HEK293 (cell line): ENCODE data around the gene EPHA4.

Source experiments
- CTCF ChIA-PET: fragments of 350-600 bp; formaldehyde crosslinking; extraction: SDS; loops from one replicate; lab custom pipeline; 2021; ENCODE audit warnings: antibody characterized with exemption; lab: Yijun Ruan, JAX
- POLR2A ChIA-PET: fragments of 300-600 bp; formaldehyde crosslinking; extraction: SDS; loops from one replicate; lab custom pipeline; 2020; ENCODE audit warnings: antibody characterized with exemption, inconsistent platforms; lab: Yijun Ruan, JAX
- H3K27ac ChIP-seq: fragments of 200-500 bp; sonication (Bioruptor generic); 2 replicates; pipeline ENCODE4 v1.5.1; 2014; ENCODE audit warnings: low read depth, low read length, control low read depth, inconsistent platforms; ENCODE audit errors: extremely low read depth
- H3K36me3 ChIP-seq, 2 experiments: fragments of 200-500 bp in 1 of 2; sonication (Bioruptor generic) in 1 of 2; 1 replicate in 1 of 2; 2 replicates in 1 of 2; pipeline ENCODE4 v1.5.1; 2014 to 2017; ENCODE audit warnings: inconsistent platforms in 2 of 2, low read length in 2 of 2; ENCODE audit not compliant: control insufficient read depth in 2 of 2, insufficient read depth in 1 of 2
- H3K4me1 ChIP-seq: fragments of 200-500 bp; sonication (Bioruptor generic); 2 replicates; pipeline ENCODE4 v1.5.1; 2014; ENCODE audit warnings: mild to moderate bottlenecking, low read length, inconsistent platforms; ENCODE audit not compliant: control insufficient read depth, insufficient read depth
- H3K4me3 ChIP-seq: 2 replicates; pipeline ENCODE4 v1.5.1; 2011; ENCODE audit warnings: low read depth, mild to moderate bottlenecking, control low read depth, low read length, moderate library complexity
- H3K9me3 ChIP-seq: fragments of 200-500 bp; sonication (Bioruptor generic); 2 replicates; pipeline ENCODE4 v1.5.1; 2014; ENCODE audit warnings: low read depth, low read length, inconsistent platforms; ENCODE audit not compliant: control insufficient read depth, insufficient read depth
- BCL11A ChIP-seq: fragments of 450-650 bp; formaldehyde crosslinking; IDR thresholded peaks from 2 replicates; pipeline ENCODE4 v1.5.1; 2016; ENCODE audit warnings: low read depth, missing biosample characterization, missing genetic modification characterization
- CTCF ChIP-seq: fragments of 450-650 bp; formaldehyde crosslinking; IDR thresholded peaks from 2 replicates; pipeline ENCODE4 v1.5.1; 2016; ENCODE audit warnings: missing biosample characterization, missing genetic modification characterization
- HIC1 ChIP-seq: fragments of 450-650 bp; formaldehyde crosslinking; IDR thresholded peaks from 2 replicates; pipeline ENCODE4 v1.5.1; 2016; ENCODE audit warnings: missing biosample characterization, missing genetic modification characterization
- KLF10 ChIP-seq: fragments of 450-650 bp; IDR thresholded peaks from 2 replicates; pipeline ENCODE4 v1.5.1; 2018; ENCODE audit warnings: missing biosample characterization, mild to moderate bottlenecking, missing genetic modification characterization
- KLF16 ChIP-seq: fragments of 450-650 bp; formaldehyde crosslinking; IDR thresholded peaks from 2 replicates; pipeline ENCODE4 v1.5.1; 2017; ENCODE audit warnings: missing biosample characterization, missing genetic modification characterization
- OVOL3 ChIP-seq: fragments of 450-650 bp; formaldehyde crosslinking; IDR thresholded peaks from 2 replicates; pipeline ENCODE4 v1.5.1; 2016; ENCODE audit warnings: missing biosample characterization, missing genetic modification characterization
- SP7 ChIP-seq: fragments of 450-650 bp; formaldehyde crosslinking; IDR thresholded peaks from 2 replicates; pipeline ENCODE4 v1.5.1; 2016; ENCODE audit warnings: missing biosample characterization, missing genetic modification characterization
- TCF7L2 ChIP-seq: IDR thresholded peaks from 2 replicates; pipeline ENCODE4 v1.6.1; 2011; ENCODE audit warnings: low read depth, mild to moderate bottlenecking, inconsistent platforms, low read length, moderate library complexity, borderline replicate concordance
- TRIM28 ChIP-seq: IDR thresholded peaks from 2 replicates; pipeline ENCODE4 v1.6.1; 2011; ENCODE audit warnings: low read length, control low read depth, borderline replicate concordance
- WT1 ChIP-seq: fragments of 450-650 bp; formaldehyde crosslinking; IDR thresholded peaks from 2 replicates; pipeline ENCODE4 v1.5.1; 2016; ENCODE audit warnings: missing biosample characterization, missing genetic modification characterization
- ZBTB17 ChIP-seq: fragments of 450-650 bp; formaldehyde crosslinking; IDR thresholded peaks from 2 replicates; pipeline ENCODE4 v1.5.1; 2016; ENCODE audit warnings: missing biosample characterization, missing genetic modification characterization
- ZBTB8A ChIP-seq: fragments of 450-650 bp; formaldehyde crosslinking; IDR thresholded peaks from 2 replicates; pipeline ENCODE4 v1.5.1; 2016; ENCODE audit warnings: missing biosample characterization, missing genetic modification characterization
- ZNF157 ChIP-seq: fragments of 450-650 bp; formaldehyde crosslinking; IDR thresholded peaks from 2 replicates; pipeline ENCODE4 v1.5.1; 2016; ENCODE audit warnings: missing biosample characterization, missing genetic modification characterization
- ZNF266 ChIP-seq: fragments of 450-650 bp; formaldehyde crosslinking; IDR thresholded peaks from 2 replicates; pipeline ENCODE4 v1.5.1; 2016; ENCODE audit warnings: missing biosample characterization, missing genetic modification characterization, low read depth
- ZNF311 ChIP-seq: fragments of 450-650 bp; formaldehyde crosslinking; IDR thresholded peaks from 2 replicates; pipeline ENCODE4 v1.5.1; 2017; ENCODE audit warnings: missing biosample characterization, missing genetic modification characterization, borderline replicate concordance
- ZNF521 ChIP-seq: fragments of 450-650 bp; formaldehyde crosslinking; IDR thresholded peaks from 2 replicates; pipeline ENCODE4 v1.5.1; 2017; ENCODE audit warnings: missing biosample characterization, mild to moderate bottlenecking, missing genetic modification characterization
- ZNF600 ChIP-seq: fragments of 450-650 bp; formaldehyde crosslinking; IDR thresholded peaks from 2 replicates; pipeline ENCODE4 v1.5.1; 2016; ENCODE audit warnings: missing biosample characterization, missing genetic modification characterization
- ZNF610 ChIP-seq: fragments of 450-650 bp; formaldehyde crosslinking; IDR thresholded peaks from 2 replicates; pipeline ENCODE4 v1.5.1; 2016; ENCODE audit warnings: missing biosample characterization, missing genetic modification characterization, borderline replicate concordance
- ZNF626 ChIP-seq: fragments of 450-650 bp; sonication (Bioruptor Pico); formaldehyde crosslinking; IDR thresholded peaks from 2 replicates; pipeline ENCODE4 v1.5.1; 2018; ENCODE audit warnings: missing biosample characterization, missing genetic modification characterization, inconsistent platforms
- ZNF664 ChIP-seq: fragments of 450-650 bp; formaldehyde crosslinking; IDR thresholded peaks from 2 replicates; pipeline ENCODE4 v1.5.1; 2016; ENCODE audit warnings: missing biosample characterization, missing genetic modification characterization
- ZNF792 ChIP-seq: fragments of 450-650 bp; formaldehyde crosslinking; IDR thresholded peaks from 2 replicates; pipeline ENCODE4 v1.5.1; 2016; ENCODE audit warnings: missing biosample characterization, missing genetic modification characterization
- ZNF843 ChIP-seq: fragments of 450-650 bp; formaldehyde crosslinking; IDR thresholded peaks from 2 replicates; pipeline ENCODE4 v1.5.1; 2016; ENCODE audit warnings: missing biosample characterization, missing genetic modification characterization
- TF ChIP-seq, protein P1 (sequence below): fragments of 450-650 bp; IDR thresholded peaks from 2 replicates; pipeline ENCODE4 v1.5.1; 2018; ENCODE audit warnings: missing biosample characterization, missing genetic modification characterization
- TF ChIP-seq, protein P2 (sequence below): fragments of 450-650 bp; IDR thresholded peaks from 2 replicates; pipeline ENCODE4 v1.5.1; 2018; ENCODE audit warnings: missing biosample characterization, mild to moderate bottlenecking, missing genetic modification characterization

EPHA4 gene

DNA sequence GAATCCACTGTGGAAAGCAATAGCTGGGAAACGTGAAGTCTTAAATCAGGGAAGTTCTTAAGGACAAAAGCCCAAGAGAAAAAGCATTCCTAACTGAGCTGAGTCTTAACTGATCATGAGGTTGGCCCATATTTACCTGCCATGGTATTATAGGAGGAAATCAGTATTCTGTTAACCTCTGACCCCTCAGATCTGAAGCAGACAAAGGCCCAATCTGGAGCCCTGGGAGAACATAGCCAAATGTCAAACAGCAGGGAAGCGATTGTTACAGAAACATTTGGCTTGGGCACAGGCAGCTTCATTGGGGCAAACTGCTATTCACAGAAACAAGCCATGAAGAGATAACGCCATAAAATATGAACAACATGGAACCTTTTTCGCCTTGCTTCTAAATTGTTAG is 18.8 kb downstream of the EPHA4 start:
- Histone ChIP-seq H3K4me3 (no peak overlapping the region), H3K27ac (no peak overlapping the region), H3K36me3 (no peaks in the 10 kb centered on the region), H3K4me1 (peaks cover 33% of the 10 kb centered on the region), H3K9me3 (no peaks in the 10 kb centered on the region)
- TF ChIP-seq ZNF664 (tag by site-specific recombination): no peak
- 0 out of 2 replicates have a peak, but pooled peaks have one; percentile 5 for TF ChIP-seq TCF7L2
- no peak for TF ChIP-seq BCL11A
- TF ChIP-seq TRIM28: peak; percentile 62; the same call in 1 of the 2 replicates
- ChIA-PET CTCF (interaction anchor here (0.6 to 0.7 kb wide), 3 partner anchors 13 to 97 kb away, joined by 5 to 8 read pairs (median 5); no protein-coding TSS in a partner anchor), POLR2A (no interaction called here)

DNA sequence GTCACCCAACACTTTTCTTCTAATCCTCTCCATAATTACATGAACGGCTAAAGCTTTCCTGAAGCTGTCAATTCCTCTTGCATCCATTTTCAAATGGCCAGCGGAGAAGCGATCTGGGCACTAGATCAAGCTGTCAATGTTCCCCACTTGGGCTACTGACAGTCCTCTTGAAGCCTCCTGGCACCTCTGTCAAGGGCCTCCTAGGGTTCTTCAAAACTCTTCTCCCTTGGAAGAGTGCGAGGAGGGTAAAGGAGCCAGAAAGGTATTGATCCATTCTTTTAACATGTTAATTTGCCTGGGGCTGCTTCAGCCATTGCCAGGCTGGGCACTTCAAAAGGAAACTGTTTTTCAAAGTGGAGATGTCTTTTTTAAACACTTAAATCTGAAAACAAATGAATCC is 19.8 kb downstream of the EPHA4 start:
- POLR2A ChIA-PET: interaction anchor here (0.8 kb wide), 1 partner anchor 10 kb away, joined by 3 read pairs; no protein-coding TSS in a partner anchor
- TF ChIP-seq ZNF610 (tag by site-specific recombination) (no peak), KLF16 (tag by site-specific recombination) (no peak), ZNF843 (tag by site-specific recombination) (no peak), ZBTB8A (tag by site-specific recombination) (no peak), ZBTB17 (tag by site-specific recombination) (no peak), HIC1 (no peak), ZNF626 (tag by site-specific recombination) (no peak), SP7 (tag by site-specific recombination) (no peak), KLF10 (no peak), ZNF600 (tag by site-specific recombination) (no peak), ZNF521 (tag by site-specific recombination) (no peak), CTCF (no peak), ZNF311 (tag by site-specific recombination) (no peak), ZNF266 (no peak), WT1 (tag by site-specific recombination) (no peak), ZNF792 (tag by site-specific recombination) (no peak), ZNF157 (tag by site-specific recombination) (no peak), OVOL3 (tag by site-specific recombination) (no peak)
- TF ChIP-seq, protein P1, sequence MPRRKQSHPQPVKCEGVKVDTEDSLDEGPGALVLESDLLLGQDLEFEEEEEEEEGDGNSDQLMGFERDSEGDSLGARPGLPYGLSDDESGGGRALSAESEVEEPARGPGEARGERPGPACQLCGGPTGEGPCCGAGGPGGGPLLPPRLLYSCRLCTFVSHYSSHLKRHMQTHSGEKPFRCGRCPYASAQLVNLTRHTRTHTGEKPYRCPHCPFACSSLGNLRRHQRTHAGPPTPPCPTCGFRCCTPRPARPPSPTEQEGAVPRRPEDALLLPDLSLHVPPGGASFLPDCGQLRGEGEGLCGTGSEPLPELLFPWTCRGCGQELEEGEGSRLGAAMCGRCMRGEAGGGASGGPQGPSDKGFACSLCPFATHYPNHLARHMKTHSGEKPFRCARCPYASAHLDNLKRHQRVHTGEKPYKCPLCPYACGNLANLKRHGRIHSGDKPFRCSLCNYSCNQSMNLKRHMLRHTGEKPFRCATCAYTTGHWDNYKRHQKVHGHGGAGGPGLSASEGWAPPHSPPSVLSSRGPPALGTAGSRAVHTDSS (tag by site-specific recombination): no peak
- TF ChIP-seq, protein P2, sequence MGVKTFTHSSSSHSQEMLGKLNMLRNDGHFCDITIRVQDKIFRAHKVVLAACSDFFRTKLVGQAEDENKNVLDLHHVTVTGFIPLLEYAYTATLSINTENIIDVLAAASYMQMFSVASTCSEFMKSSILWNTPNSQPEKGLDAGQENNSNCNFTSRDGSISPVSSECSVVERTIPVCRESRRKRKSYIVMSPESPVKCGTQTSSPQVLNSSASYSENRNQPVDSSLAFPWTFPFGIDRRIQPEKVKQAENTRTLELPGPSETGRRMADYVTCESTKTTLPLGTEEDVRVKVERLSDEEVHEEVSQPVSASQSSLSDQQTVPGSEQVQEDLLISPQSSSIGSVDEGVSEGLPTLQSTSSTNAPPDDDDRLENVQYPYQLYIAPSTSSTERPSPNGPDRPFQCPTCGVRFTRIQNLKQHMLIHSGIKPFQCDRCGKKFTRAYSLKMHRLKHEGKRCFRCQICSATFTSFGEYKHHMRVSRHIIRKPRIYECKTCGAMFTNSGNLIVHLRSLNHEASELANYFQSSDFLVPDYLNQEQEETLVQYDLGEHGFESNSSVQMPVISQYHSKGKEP: no peak
- no peaks in the 10 kb centered on the region for H3K36me3 ChIP-seq
- no peak overlapping the region; the same call in 1 of the 2 replicates for H3K27ac ChIP-seq
- CTCF ChIA-PET: no interaction called here
- peaks cover 32% of the 10 kb centered on the region for H3K4me1 ChIP-seq
- no peaks in the 10 kb centered on the region for H3K9me3 ChIP-seq
- no peak overlapping the region for H3K4me3 ChIP-seq
